ENCODE measurements around the gene FAM222B. TPM values are rescaled to one million over a fixed set of nuclear protein-coding genes. Genes with fewer than 3 reads are reported as not detected.

Gene FAM222B
- total and polyA plus RNA-seq, 2 of the 4 experiments (the other 2 are of a cell fraction), result 2.5 to 10.8 TPM

GRCh38 chr17:28846231-28846630 lies 3.6 kb upstream of the FAM222B start:
- Histone ChIP-seq H3K56ac (ENCODE audit: extremely low read depth, insufficient read depth, low read length) (no peak overlapping the region), H3K9me3 (ENCODE audit: control insufficient read depth, insufficient read depth, low read length) (no peaks in the 10 kb centered on the region), H2BK20ac (ENCODE audit: low read depth, low read length) (no peak overlapping the region), H2AK5ac (ENCODE audit: low read depth, low read length) (no peak overlapping the region), H2AK9ac (replicated peaks; ENCODE audit: low read depth, low read length, poor library complexity) (no peak overlapping the region), H3K36me3 (ENCODE audit: control insufficient read depth, insufficient read depth, low read length) (no peaks in the 10 kb centered on the region), H3K18ac (ENCODE audit: low read depth, low read length) (no peak overlapping the region), H3K4ac (ENCODE audit: low read depth, low read length) (no peak overlapping the region), H3K27me3 (ENCODE audit: control insufficient read depth, insufficient read depth, low read length) (no peaks in the 10 kb centered on the region), H3K79me1 (ENCODE audit: low read depth in 1 of 2, low read length in 2 of 2) (peaks cover 0 to 18% of the 10 kb centered on the region in 2 experiments; a peak in 2 of 4 replicates), H3K27ac (ENCODE audit: insufficient read depth, low read length) (no peak overlapping the region), H4K20me1 (ENCODE audit: insufficient read depth, low read length) (peaks cover 3% of the 10 kb centered on the region; the same call in 1 of the 2 replicates), H2BK5ac (ENCODE audit: low read depth, low read length, poor library complexity, severe bottlenecking) (no peak overlapping the region), H2AFZ (replicated peaks; ENCODE audit: low read length, poor library complexity) (no peak overlapping the region), H4K8ac (ENCODE audit: low read depth in 2 of 2, low read length in 2 of 2) (no peak overlapping the region), H2BK120ac (ENCODE audit: low read depth, low read length) (no peak overlapping the region), H3K9me1 (ENCODE audit: insufficient read depth, low read length) (peaks cover 8% of the 10 kb centered on the region), H2BK15ac (ENCODE audit: low read depth, low read length) (no peak overlapping the region), H3K23ac (ENCODE audit: low read depth, low read length) (no peak overlapping the region), H4K5ac (ENCODE audit: low read depth, low read length) (no peak overlapping the region), H3K14ac (replicated peaks; ENCODE audit: low read depth, low read length) (no peak overlapping the region), H3K4me1 (ENCODE audit: control insufficient read depth, insufficient read depth, low read length) (no peaks in the 10 kb centered on the region), H3K4me3 (ENCODE audit: insufficient read depth, low read depth, low read length) (no peak overlapping the region), H3K4me2 (ENCODE audit: low read depth, low read length) (no peak overlapping the region), H4K91ac (ENCODE audit: insufficient read depth, low read depth, low read length) (no peak overlapping the region), H3K9ac (ENCODE audit: low read depth, low read length) (no peak overlapping the region)
- WGBS, 2 experiments (ENCODE audit: extremely low coverage in 2 of 2, insufficient read length in 1 of 2), result 92% methylated on average over 2 of the region's 10 CpGs; no CpG with 5 or more reads in 1 of the 2 experiments
- ChIA-PET POLR2A (ENCODE audit: unreplicated experiment) (no interaction called here), CTCF (no interaction called here)
- intact Hi-C loops (cut with micrococcal nuclease), result no loop called here
- dilution Hi-C loops (cut with HindIII; ENCODE audit: low sequenced_read_pairs, unreplicated experiment), result no loop called here
- no peak for DNase-seq
- in situ Hi-C loops (cut with MboI; ENCODE audit: low sequenced_read_pairs), result no loop called here
- ATAC-seq (ENCODE audit: low read depth), result no peak
- TF ChIP-seq, protein P1, sequence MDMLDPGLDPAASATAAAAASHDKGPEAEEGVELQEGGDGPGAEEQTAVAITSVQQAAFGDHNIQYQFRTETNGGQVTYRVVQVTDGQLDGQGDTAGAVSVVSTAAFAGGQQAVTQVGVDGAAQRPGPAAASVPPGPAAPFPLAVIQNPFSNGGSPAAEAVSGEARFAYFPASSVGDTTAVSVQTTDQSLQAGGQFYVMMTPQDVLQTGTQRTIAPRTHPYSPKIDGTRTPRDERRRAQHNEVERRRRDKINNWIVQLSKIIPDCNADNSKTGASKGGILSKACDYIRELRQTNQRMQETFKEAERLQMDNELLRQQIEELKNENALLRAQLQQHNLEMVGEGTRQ (IDR thresholded peaks at IDR 0.05; ENCODE audit: low read depth, low read length), result no peak
- TF ChIP-seq MAFK (IDR thresholded peaks at IDR 0.05; ENCODE audit: low read depth, low read length) (no peak), MAZ (IDR thresholded peaks at IDR 0.05; ENCODE audit: borderline replicate concordance, low read depth, low read length) (no peak), SMC3 (IDR thresholded peaks at IDR 0.05; ENCODE audit: low read depth, low read length) (no peak), RAD21 (IDR thresholded peaks at IDR 0.05; ENCODE audit: low read length) (no peak), NFE2L2 (IDR thresholded peaks at IDR 0.05; ENCODE audit: low read depth, low read length) (no peak), CHD1 (IDR thresholded peaks at IDR 0.05; ENCODE audit: low read depth, low read length) (no peak), CEBPB (IDR thresholded peaks at IDR 0.05; ENCODE audit: low read depth, low read length) (no peak), FOS (IDR thresholded peaks at IDR 0.05; ENCODE audit: low read depth, low read length) (no peak), BHLHE40 (IDR thresholded peaks at IDR 0.05; ENCODE audit: low read depth, low read length) (no peak), RCOR1 (IDR thresholded peaks at IDR 0.05; ENCODE audit: insufficient replicate concordance, low read length) (no peak)
- TF ChIP-seq, protein P2, sequence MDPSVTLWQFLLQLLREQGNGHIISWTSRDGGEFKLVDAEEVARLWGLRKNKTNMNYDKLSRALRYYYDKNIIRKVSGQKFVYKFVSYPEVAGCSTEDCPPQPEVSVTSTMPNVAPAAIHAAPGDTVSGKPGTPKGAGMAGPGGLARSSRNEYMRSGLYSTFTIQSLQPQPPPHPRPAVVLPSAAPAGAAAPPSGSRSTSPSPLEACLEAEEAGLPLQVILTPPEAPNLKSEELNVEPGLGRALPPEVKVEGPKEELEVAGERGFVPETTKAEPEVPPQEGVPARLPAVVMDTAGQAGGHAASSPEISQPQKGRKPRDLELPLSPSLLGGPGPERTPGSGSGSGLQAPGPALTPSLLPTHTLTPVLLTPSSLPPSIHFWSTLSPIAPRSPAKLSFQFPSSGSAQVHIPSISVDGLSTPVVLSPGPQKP (IDR thresholded peaks at IDR 0.05; ENCODE audit: borderline replicate concordance, low read depth, low read length), result no peak
- no TSS peak for BruUV-seq (replicated peaks)

Data from IMR-90 (cell line).